ENCODE results near the gene MYO1A. TPM values are rescaled to one million over a fixed set of nuclear protein-coding genes. Genes with fewer than 3 reads are reported as not detected.

Gene MYO1A
- total RNA-seq, 4 donors from 2014 or later = 0.22 to 0.54 (median 0.29) TPM

- Histone ChIP-seq H3K36me3 (peaks cover 0 to 85% of the 10 kb centered on the region in 2 donors), H3K27ac (no peak overlapping the region), H3K27me3 (no peaks in the 10 kb centered on the region), H3K9me3 (no peaks in the 10 kb centered on the region), H3K4me1 (peaks cover 0 to 22% (median 0%) of the 10 kb centered on the region in 3 donors), H3K4me3 (no peak overlapping the region)
- no peak for ATAC-seq
- TF ChIP-seq, protein P1, sequence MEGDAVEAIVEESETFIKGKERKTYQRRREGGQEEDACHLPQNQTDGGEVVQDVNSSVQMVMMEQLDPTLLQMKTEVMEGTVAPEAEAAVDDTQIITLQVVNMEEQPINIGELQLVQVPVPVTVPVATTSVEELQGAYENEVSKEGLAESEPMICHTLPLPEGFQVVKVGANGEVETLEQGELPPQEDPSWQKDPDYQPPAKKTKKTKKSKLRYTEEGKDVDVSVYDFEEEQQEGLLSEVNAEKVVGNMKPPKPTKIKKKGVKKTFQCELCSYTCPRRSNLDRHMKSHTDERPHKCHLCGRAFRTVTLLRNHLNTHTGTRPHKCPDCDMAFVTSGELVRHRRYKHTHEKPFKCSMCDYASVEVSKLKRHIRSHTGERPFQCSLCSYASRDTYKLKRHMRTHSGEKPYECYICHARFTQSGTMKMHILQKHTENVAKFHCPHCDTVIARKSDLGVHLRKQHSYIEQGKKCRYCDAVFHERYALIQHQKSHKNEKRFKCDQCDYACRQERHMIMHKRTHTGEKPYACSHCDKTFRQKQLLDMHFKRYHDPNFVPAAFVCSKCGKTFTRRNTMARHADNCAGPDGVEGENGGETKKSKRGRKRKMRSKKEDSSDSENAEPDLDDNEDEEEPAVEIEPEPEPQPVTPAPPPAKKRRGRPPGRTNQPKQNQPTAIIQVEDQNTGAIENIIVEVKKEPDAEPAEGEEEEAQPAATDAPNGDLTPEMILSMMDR (IDR thresholded peaks at IDR 0.05) = no peak
- TF ChIP-seq POLR2AphosphoS5 (IDR thresholded peaks at IDR 0.05) (no peak), POLR2A (IDR thresholded peaks at IDR 0.05) (no peak), EP300 (IDR thresholded peaks at IDR 0.05) (no peak)
- WGBS, 2 donors (ENCODE audit: low coverage in 1 of 2) = 67 to 68% methylated on average over 4 of the region's 4 CpGs
Observed at GRCh38 chr12:56998981-56999380, 50.9 kb downstream of the MYO1A start.

- WGBS, 2 donors (ENCODE audit: low coverage in 1 of 2) = 80 to 89% methylated on average over 2 to 5 of the region's 6 CpGs
- peaks cover 0 to 78% of the 10 kb centered on the region in 2 donors for H3K36me3 ChIP-seq
Observed at GRCh38 chr12:56998316-56998715, 51.6 kb downstream of the MYO1A start.

DNA sequence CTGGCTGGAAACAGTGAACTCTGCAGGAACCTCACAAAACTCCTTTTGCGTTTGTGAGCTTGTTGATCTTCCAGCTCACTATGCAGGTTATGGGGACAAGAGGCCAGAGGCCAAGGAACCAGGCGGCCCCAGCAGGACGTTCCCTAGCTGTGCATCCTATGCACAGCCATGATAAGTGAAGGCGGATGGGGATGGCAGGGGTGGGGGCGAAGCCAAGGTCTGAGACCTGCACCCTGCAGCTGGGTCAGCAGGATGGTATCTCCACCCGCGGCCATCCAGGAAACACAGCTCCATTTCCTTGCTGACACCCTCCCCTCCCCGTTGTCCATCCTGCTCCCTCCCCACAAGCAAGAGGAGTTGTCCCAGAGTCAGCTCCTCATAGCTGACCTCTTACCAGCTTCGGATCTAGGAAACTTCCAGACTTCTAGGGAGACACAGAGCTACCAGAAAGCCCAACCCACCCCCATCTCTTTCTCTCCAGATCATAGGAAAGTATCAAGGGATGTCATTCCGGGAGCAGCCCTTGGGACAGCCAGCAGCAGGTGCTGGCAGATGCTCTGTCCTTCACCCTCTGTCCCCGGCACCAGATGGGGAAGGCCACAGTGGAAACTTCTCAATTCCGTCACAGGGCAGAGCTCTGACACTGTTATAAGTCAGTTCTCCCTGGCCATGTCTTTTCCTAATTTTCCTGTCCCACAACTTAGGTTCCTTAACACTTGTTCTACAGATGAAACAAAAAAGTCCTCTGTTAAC lies 53.0 kb downstream of the MYO1A start:
- peaks cover 0 to 64% of the 10 kb centered on the region in 2 donors for H3K36me3 ChIP-seq
- H3K4me3 ChIP-seq = no peak overlapping the region
- H3K27ac ChIP-seq = no peak overlapping the region
- TF ChIP-seq POLR2AphosphoS5 (IDR thresholded peaks at IDR 0.05) (no peak), EP300 (IDR thresholded peaks at IDR 0.05) (no peak), POLR2A (IDR thresholded peaks at IDR 0.05) (no peak)
- TF ChIP-seq, protein P1 (IDR thresholded peaks at IDR 0.05) = no peak
- H3K27me3 ChIP-seq = no peaks in the 10 kb centered on the region
- peak; percentile 44 for ATAC-seq
- H3K9me3 ChIP-seq = no peaks in the 10 kb centered on the region
- peaks cover 0 to 15% (median 0%) of the 10 kb centered on the region in 3 donors for H3K4me1 ChIP-seq
- 73 to 76% methylated on average over 2 to 7 of the region's 12 CpGs for WGBS, 2 donors (ENCODE audit: low coverage in 1 of 2)

More at GRCh38 chr12:56998316-56998715, 51.6 kb downstream of the MYO1A start:
- H3K27me3 ChIP-seq = no peaks in the 10 kb centered on the region
- peaks cover 0 to 22% (median 0%) of the 10 kb centered on the region in 3 donors for H3K4me1 ChIP-seq
- H3K4me3 ChIP-seq = no peak overlapping the region
- no peaks in the 10 kb centered on the region for H3K9me3 ChIP-seq
- TF ChIP-seq EP300 (IDR thresholded peaks at IDR 0.05) = no peak
- TF ChIP-seq POLR2A (IDR thresholded peaks at IDR 0.05) = no peak
- no peak for TF ChIP-seq POLR2AphosphoS5 (IDR thresholded peaks at IDR 0.05)
- TF ChIP-seq, protein P1 (IDR thresholded peaks at IDR 0.05) = no peak
- no peak for ATAC-seq
- H3K27ac ChIP-seq = no peak overlapping the region

DNA sequence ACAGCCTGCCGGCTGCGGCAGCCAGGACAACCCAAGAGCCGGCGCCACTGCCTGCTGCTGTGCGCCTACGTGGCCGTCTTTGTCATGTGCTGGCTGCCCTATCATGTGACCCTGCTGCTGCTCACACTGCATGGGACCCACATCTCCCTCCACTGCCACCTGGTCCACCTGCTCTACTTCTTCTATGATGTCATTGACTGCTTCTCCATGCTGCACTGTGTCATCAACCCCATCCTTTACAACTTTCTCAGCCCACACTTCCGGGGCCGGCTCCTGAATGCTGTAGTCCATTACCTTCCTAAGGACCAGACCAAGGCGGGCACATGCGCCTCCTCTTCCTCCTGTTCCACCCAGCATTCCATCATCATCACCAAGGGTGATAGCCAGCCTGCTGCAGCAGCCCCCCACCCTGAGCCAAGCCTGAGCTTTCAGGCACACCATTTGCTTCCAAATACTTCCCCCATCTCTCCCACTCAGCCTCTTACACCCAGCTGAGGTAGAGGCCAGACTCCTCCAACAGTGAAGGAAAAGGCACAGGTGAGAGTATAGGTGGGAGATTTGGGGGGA lies 53.9 kb downstream of the MYO1A start:
- Histone ChIP-seq H3K9me3 (no peaks in the 10 kb centered on the region), H3K36me3 (peaks cover 0 to 55% of the 10 kb centered on the region in 2 donors)

More for the DNA sequence above, 53.9 kb downstream of the MYO1A start:
- no peak overlapping the region for H3K27ac ChIP-seq
- WGBS, 2 donors (ENCODE audit: low coverage in 1 of 2) = 83 to 92% methylated on average over 10 of the region's 11 CpGs
- H3K4me1 ChIP-seq = peaks cover 0 to 6% (median 0%) of the 10 kb centered on the region in 3 donors
- no peaks in the 10 kb centered on the region for H3K27me3 ChIP-seq
- no peak overlapping the region for H3K4me3 ChIP-seq
- no peak for ATAC-seq
- TF ChIP-seq POLR2A (IDR thresholded peaks at IDR 0.05) (no peak), EP300 (IDR thresholded peaks at IDR 0.05) (no peak), POLR2AphosphoS5 (IDR thresholded peaks at IDR 0.05) (no peak)
- TF ChIP-seq, protein P1 (IDR thresholded peaks at IDR 0.05) = no peak
